SKM-1 treated with dmso at 0.1 percent for 144 hours (cell line): Measurements from ENCODE around the gene CEMIP.

ENCODE experiments used
- DNase-seq: peaks from one replicate; lab custom pipeline; 2025; ENCODE audit not compliant: unreplicated experiment; lab: John Stamatoyannopoulos, UW

The CEMIP gene

GRCh38 chr15:80921736-80922410, 142.7 kb downstream of the CEMIP start:
- no peak for DNase-seq

GRCh38 chr15:80923668-80924067, 144.5 kb downstream of the CEMIP start:
- no peak for DNase-seq

- no peak for DNase-seq
Measured at GRCh38 chr15:80924278-80924677, 145.1 kb downstream of the CEMIP start.

- DNase-seq: no peak
Measured at GRCh38 chr15:80925597-80926059, 146.5 kb downstream of the CEMIP start.

- DNase-seq: no peak
Measured at GRCh38 chr15:80926126-80926525, 147.0 kb downstream of the CEMIP start.

- no peak for DNase-seq
Measured at GRCh38 chr15:80929225-80929624, 150.1 kb downstream of the CEMIP start.

GRCh38 chr15:80929689-80930088, 150.5 kb downstream of the CEMIP start:
- no peak for DNase-seq

GRCh38 chr15:80931191-80931590, 152.0 kb downstream of the CEMIP start:
- DNase-seq: no peak

GRCh38 chr15:80931721-80932512, 152.7 kb downstream of the CEMIP start:
- no peak for DNase-seq

GRCh38 chr15:80932513-80932815, 153.3 kb downstream of the CEMIP start:
- DNase-seq: no peak

- DNase-seq: no peak
Measured at GRCh38 chr15:80932989-80933388, 153.8 kb downstream of the CEMIP start.

GRCh38 chr15:80934761-80935221, 155.6 kb downstream of the CEMIP start:
- DNase-seq: no peak

- no peak for DNase-seq
Measured at GRCh38 chr15:80936288-80937078, 157.3 kb downstream of the CEMIP start.

GRCh38 chr15:80937718-80938117, 158.5 kb downstream of the CEMIP start:
- DNase-seq: no peak

- no peak for DNase-seq
Measured at GRCh38 chr15:80939216-80939615, 160.0 kb downstream of the CEMIP start.

- no peak for DNase-seq
Measured at GRCh38 chr15:80940331-80940730, 161.2 kb downstream of the CEMIP start.

GRCh38 chr15:80940851-80941250, 161.7 kb downstream of the CEMIP start:
- no peak for DNase-seq

- no peak for DNase-seq
Measured at GRCh38 chr15:80942266-80942665, 163.1 kb downstream of the CEMIP start.

GRCh38 chr15:80942746-80943565, 163.8 kb downstream of the CEMIP start:
- no peak for DNase-seq

GRCh38 chr15:80944818-80945217, 165.6 kb downstream of the CEMIP start:
- DNase-seq: no peak

- no peak for DNase-seq
Measured at GRCh38 chr15:80945605-80946004, 166.4 kb downstream of the CEMIP start.
